HFFc6 (cell line): ENCODE measurements around the gene GABBR2. TPM values are rescaled to one million over a fixed set of nuclear protein-coding genes. Genes with fewer than 3 reads are reported as not detected.
"Not testable (repeated sequence)": the region's sequence is repeated elsewhere in the genome, so short reads cannot be mapped to it uniquely, and the experiment has no call there.

ENCODE experiments used
- DNase-seq: peaks from one replicate; pipeline ENCODE4 v3.0.0-alpha.2; 2018
- H3K27ac Mint-ChIP-seq: 2 replicates; pipeline ENCODE4 v1.8.0; 2020; ENCODE audit warnings: mild to moderate bottlenecking, mixed read lengths
- H3K27me3 Mint-ChIP-seq: 2 replicates; pipeline ENCODE4 v1.8.0; 2021; ENCODE audit warnings: mild to moderate bottlenecking, moderate library complexity, mixed read lengths; ENCODE audit not compliant: insufficient read depth
- H3K36me3 Mint-ChIP-seq: 2 replicates; pipeline ENCODE4 v1.8.0; 2021; ENCODE audit warnings: low read depth, mixed read lengths
- H3K4me1 Mint-ChIP-seq: 2 replicates; pipeline ENCODE4 v1.8.0; 2020; ENCODE audit warnings: low read depth, mixed read lengths
- H3K4me3 Mint-ChIP-seq: 2 replicates; pipeline ENCODE4 v1.8.0; 2020; ENCODE audit warnings: mild to moderate bottlenecking, moderate library complexity, mixed read lengths
- H3K9me3 Mint-ChIP-seq: 2 replicates; pipeline ENCODE4 v1.8.0; 2020; ENCODE audit warnings: mild to moderate bottlenecking, mixed read lengths
- total RNA-seq, 6 experiments: library from RNA; stranded (reverse); fragmentation: NEBNext Ultra II Directional; extraction: Animal tissue kit (Norgen Biotek cat#: 25700); gene quantifications; 2 replicates in 1 of 6; 3 replicates in 5 of 6; pipeline ENCODE4 v1.2.3, GENCODE V29; 2021
- TF ChIP-seq, protein P1 (sequence below): fragments of 200-600 bp; sonication (generic); IDR thresholded peaks from 2 replicates; pipeline ENCODE4 v1.5.0; 2021; ENCODE audit warnings: antibody characterized with exemption, mild to moderate bottlenecking

GABBR2 gene
- total RNA-seq, 6 experiments from 2014 or later, result 3.1 to 9.3 (median 7.6) TPM

DNA sequence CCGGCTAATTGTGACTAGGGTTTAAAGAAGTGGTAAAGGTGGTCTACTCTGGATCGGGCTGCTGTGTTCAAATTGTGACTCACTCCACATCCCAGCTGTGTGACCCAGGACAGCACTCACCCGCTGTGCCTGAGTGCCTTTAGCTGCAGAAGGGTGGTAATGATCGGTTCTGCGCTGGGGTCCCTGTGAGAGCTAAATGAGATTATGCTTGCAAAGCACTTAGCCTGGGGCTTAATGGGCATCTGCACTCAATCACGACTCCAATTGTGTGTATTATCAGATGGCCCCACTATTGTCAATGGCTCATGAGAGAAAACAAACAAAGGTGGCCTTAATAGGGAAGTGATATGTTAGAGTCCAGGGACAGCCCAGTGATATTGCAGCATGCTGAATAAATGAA, 428.2 kb downstream of the GABBR2 start:
- no peak for DNase-seq
- Mint-ChIP-seq H3K36me3 (no peaks in the 10 kb centered on the region), H3K9me3 (no peaks in the 10 kb centered on the region), H3K27ac (no peak overlapping the region), H3K4me1 (no peaks in the 10 kb centered on the region), H3K27me3 (peaks cover 50% of the 10 kb centered on the region), H3K4me3 (no peak overlapping the region)
- TF ChIP-seq, protein P1, sequence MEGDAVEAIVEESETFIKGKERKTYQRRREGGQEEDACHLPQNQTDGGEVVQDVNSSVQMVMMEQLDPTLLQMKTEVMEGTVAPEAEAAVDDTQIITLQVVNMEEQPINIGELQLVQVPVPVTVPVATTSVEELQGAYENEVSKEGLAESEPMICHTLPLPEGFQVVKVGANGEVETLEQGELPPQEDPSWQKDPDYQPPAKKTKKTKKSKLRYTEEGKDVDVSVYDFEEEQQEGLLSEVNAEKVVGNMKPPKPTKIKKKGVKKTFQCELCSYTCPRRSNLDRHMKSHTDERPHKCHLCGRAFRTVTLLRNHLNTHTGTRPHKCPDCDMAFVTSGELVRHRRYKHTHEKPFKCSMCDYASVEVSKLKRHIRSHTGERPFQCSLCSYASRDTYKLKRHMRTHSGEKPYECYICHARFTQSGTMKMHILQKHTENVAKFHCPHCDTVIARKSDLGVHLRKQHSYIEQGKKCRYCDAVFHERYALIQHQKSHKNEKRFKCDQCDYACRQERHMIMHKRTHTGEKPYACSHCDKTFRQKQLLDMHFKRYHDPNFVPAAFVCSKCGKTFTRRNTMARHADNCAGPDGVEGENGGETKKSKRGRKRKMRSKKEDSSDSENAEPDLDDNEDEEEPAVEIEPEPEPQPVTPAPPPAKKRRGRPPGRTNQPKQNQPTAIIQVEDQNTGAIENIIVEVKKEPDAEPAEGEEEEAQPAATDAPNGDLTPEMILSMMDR, result no peak

DNA sequence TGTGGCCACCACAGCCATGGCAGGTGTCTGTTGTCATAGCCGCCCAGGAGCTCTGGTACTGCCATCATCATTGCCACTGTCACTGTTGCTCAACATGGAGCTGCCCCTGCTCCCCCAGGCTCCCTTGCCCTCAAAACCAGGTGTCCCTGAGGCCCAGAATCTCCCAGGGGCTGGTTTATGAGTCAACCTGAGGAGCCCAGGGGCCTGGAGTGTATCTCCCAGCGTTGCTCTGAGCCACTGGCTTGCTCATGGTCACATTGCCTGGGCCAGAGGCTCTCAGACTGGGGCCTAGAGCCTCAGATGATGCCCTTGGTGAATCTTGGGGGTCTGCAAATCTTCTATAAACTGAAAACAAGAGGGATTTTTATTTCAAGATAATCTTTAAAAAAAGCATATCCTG, 428.6 kb downstream of the GABBR2 start:
- Mint-ChIP-seq H3K9me3 (no peaks in the 10 kb centered on the region), H3K27ac (no peak overlapping the region), H3K4me1 (no peaks in the 10 kb centered on the region), H3K4me3 (no peak overlapping the region), H3K27me3 (peaks cover 52% of the 10 kb centered on the region), H3K36me3 (no peaks in the 10 kb centered on the region)
- no peak for DNase-seq
- TF ChIP-seq, protein P1, result no peak

DNA sequence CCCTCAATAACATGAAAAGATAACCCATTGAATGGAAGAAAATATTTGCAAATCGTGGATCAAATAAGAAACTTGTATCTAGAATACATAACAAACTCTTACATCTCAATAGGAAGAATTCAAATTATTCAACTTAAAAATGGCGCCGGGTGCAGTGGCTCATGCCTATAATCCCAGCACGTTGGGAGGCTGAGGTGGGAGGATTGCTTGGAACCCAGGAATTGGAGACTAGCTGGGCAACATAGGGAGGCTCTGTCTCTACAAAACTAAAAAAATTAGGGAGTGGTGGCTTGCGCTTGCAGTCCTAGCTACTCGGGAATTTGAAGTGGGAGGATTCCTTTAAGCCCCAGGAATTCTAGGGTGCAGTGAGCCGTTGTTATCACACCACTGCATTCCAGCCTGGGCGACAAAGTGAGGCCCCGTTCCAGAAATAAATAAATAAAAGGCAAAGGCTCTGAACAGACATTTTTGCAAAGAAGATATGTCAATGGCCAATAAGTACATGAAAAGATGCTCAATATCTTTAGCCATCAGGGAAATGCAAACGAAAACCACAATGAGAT, 431.7 kb downstream of the GABBR2 start:
- no peaks in the 10 kb centered on the region for H3K36me3 Mint-ChIP-seq
- DNase-seq, result no peak
- peaks cover 54% of the 10 kb centered on the region for H3K27me3 Mint-ChIP-seq
- H3K4me3 Mint-ChIP-seq, result no peak overlapping the region
- TF ChIP-seq, protein P1, result no peak
- no peaks in the 10 kb centered on the region for H3K9me3 Mint-ChIP-seq
- no peak overlapping the region for H3K27ac Mint-ChIP-seq
- no peaks in the 10 kb centered on the region for H3K4me1 Mint-ChIP-seq

DNA sequence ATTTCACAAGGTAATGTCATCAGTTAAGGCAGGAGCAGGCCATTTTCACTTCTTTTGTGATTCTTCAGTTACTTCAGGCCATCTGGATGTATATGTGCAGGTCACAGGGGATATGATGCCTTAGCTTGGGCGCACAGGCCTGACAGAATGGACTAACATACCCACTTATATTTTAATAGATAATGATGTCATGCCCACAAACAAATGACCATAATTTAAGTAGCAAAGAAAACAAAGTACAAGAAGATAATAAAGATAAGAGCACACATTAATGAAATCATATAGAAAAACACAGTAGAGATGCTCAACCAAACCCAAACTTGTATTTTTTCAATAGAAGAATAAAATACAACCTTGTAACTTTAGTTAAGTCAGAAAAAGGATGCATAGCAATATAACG, 433.6 kb downstream of the GABBR2 start:
- Mint-ChIP-seq H3K36me3 (no peaks in the 10 kb centered on the region), H3K27ac (no peak overlapping the region), H3K4me3 (no peak overlapping the region), H3K4me1 (no peaks in the 10 kb centered on the region; the same call in 1 of the 2 replicates), H3K9me3 (no peaks in the 10 kb centered on the region), H3K27me3 (peaks cover 45% of the 10 kb centered on the region)
- TF ChIP-seq, protein P1, result no peak
- DNase-seq, result no peak

DNA sequence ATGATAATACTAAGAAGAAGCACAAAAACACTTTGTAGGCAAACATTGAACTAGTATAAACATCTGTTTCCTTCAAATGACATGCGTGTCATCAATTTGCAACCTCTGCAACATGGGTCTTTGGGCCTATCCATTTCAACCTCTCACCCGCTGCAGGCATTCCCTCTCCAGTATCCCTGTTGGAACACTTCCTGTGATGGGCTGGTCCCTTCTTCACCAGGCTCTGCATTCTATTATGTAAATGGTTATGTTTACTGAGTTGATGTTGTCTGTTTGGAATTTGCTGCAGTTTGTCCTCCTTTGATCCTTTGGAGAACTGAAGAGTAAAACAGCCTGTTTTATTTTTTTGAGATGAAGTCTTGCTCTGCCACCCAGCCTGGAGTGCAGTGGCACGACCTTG, 436.7 kb downstream of the GABBR2 start:
- no peak for DNase-seq
- no peaks in the 10 kb centered on the region for H3K36me3 Mint-ChIP-seq
- no peak overlapping the region for H3K27ac Mint-ChIP-seq
- no peak overlapping the region for H3K4me3 Mint-ChIP-seq
- H3K9me3 Mint-ChIP-seq, result no peaks in the 10 kb centered on the region
- TF ChIP-seq, protein P1, result no peak
- no peaks in the 10 kb centered on the region; the same call in 1 of the 2 replicates for H3K4me1 Mint-ChIP-seq
- peaks cover 30% of the 10 kb centered on the region for H3K27me3 Mint-ChIP-seq

DNA sequence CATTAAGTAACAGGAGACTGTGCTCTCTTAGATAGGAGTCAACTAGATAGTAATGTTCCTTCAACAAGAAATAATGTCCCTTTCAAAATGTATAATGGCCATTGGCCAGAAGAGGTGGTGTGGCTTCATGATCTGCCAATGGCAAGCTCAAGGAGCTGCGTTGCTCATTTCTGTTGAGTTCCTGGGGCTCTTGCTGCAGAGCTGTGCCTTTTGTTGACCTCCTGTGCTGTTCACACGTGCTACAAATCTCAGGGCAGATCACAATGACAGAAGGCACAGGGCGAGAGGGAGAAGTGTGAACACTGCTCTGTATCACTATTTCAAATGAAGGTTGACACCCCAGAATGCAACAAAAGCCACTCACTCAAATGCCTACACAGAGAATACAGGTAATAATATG, 437.3 kb downstream of the GABBR2 start:
- no peaks in the 10 kb centered on the region for H3K36me3 Mint-ChIP-seq
- H3K27ac Mint-ChIP-seq, result no peak overlapping the region
- TF ChIP-seq, protein P1, result no peak
- no peak overlapping the region for H3K4me3 Mint-ChIP-seq
- H3K4me1 Mint-ChIP-seq, result no peaks in the 10 kb centered on the region; the same call in 1 of the 2 replicates
- H3K27me3 Mint-ChIP-seq, result peaks cover 27% of the 10 kb centered on the region
- no peaks in the 10 kb centered on the region for H3K9me3 Mint-ChIP-seq
- DNase-seq, result no peak

DNA sequence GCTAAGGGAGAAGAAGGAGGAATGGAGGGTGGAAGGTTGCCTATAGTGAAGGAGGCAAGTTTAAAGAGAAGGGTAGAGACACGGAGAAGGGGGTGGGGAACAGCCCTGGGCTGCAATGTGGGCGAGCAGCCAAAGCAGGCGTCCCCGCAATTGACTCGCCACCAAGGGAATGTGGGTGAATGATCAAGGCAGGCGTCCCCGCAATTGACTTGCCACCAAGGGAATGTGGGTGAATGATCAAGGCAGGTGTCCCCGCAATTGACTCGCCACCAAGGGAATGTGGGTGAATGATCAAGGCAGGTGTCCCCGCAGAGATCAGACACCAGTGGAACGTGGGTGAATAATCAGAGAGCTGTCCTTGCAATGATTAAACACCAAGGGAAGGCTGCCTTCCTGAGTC, 438.5 kb downstream of the GABBR2 start:
- Mint-ChIP-seq H3K27me3 (peaks cover 23% of the 10 kb centered on the region), H3K4me1 (peaks cover 11% of the 10 kb centered on the region)
- not testable (repeated sequence) for DNase-seq, H3K27ac Mint-ChIP-seq, H3K4me3 Mint-ChIP-seq, H3K36me3 Mint-ChIP-seq, H3K9me3 Mint-ChIP-seq

DNA sequence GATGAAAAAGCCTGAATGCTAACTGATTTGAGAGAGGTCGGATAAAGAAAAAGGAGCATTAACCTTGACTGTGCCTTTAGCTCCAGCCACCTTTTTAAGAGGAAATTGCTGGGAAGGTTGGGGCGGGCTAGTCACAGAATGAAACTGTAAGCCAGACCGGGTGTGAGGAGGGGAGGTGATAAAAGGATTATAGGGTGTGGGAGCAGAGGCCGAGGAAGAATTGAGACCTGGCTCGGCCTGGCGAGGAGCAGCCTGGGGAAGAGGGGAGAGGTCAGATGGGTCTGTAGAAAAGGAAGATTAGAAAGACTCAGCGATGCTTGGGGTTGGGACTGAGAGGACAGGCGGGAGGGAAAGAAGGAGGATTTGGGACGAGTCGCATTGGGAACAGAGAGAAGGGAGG, 439.1 kb downstream of the GABBR2 start:
- peaks cover 14% of the 10 kb centered on the region for H3K4me1 Mint-ChIP-seq
- not testable (repeated sequence) for H3K27ac Mint-ChIP-seq, H3K4me3 Mint-ChIP-seq, H3K9me3 Mint-ChIP-seq, DNase-seq, H3K36me3 Mint-ChIP-seq
- peaks cover 19% of the 10 kb centered on the region for H3K27me3 Mint-ChIP-seq
